Fibroblast of the conjunctiva (primary cell): ENCODE measurements around the gene QRFP.
A peak's percentile ranks its signal among the peaks of the same experiment; 100 is the strongest.
"Not testable (repeated sequence)": the region's sequence is repeated elsewhere in the genome, so short reads cannot be mapped to it uniquely, and the experiment has no call there.

Source experiments
- DNase-seq: peaks from one replicate; pipeline ENCODE4 v3.0.0-alpha.2; 2010; ENCODE audit warnings: low read depth

Gene QRFP

GRCh38 chr9:130849356-130849755 lies 47.3 kb downstream of the QRFP start:
- no peak for DNase-seq

- DNase-seq, result not testable (repeated sequence)
Observed at GRCh38 chr9:130848514-130848913, 48.1 kb downstream of the QRFP start.

GRCh38 chr9:130847306-130848217 lies 49.0 kb downstream of the QRFP start:
- peak; percentile 99 for DNase-seq

- peak; percentile 32 for DNase-seq
Observed at GRCh38 chr9:130846487-130847305, 49.9 kb downstream of the QRFP start.

- DNase-seq, result peak; percentile 56
Observed at GRCh38 chr9:130845901-130846481, 50.6 kb downstream of the QRFP start.

GRCh38 chr9:130845254-130845653 lies 51.4 kb downstream of the QRFP start:
- DNase-seq, result no peak

GRCh38 chr9:130844044-130844451 lies 52.6 kb downstream of the QRFP start:
- no peak for DNase-seq

GRCh38 chr9:130843049-130843908 lies 53.3 kb downstream of the QRFP start:
- no peak for DNase-seq
